HG03139 (cell line): ENCODE results near the gene GLG1.
"Not testable (repeated sequence)": the region's sequence is repeated elsewhere in the genome, so short reads cannot be mapped to it uniquely, and the experiment has no call there.

ENCODE experiments used
- ATAC-seq: cut with Tn5 transposase; IDR thresholded peaks from one replicate; pipeline ENCODE4 v1.9.1; 2021; ENCODE audit not compliant: unreplicated experiment

Gene GLG1

GRCh38 chr16:74606521-74607309 lies at the start of gene GLG1:
TSS of gene GLG1 (minus strand) at chr16:74607114. CDS start at chr16:74607094, 20 bp downstream.
- ATAC-seq: peak; percentile 95

GRCh38 chr16:74654536-74655050 lies 47.7 kb upstream of the GLG1 start:
- no peak for ATAC-seq

- not testable (repeated sequence) for ATAC-seq
These were observed 46.0 kb upstream of the GLG1 start for GRCh38 chr16:74652883-74653282.

GRCh38 chr16:74652249-74652648 lies 45.3 kb upstream of the GLG1 start:
- ATAC-seq: no peak

- no peak for ATAC-seq
These were observed 44.9 kb upstream of the GLG1 start for GRCh38 chr16:74651841-74652240.

GRCh38 chr16:74650966-74651567 lies 44.2 kb upstream of the GLG1 start:
- no peak for ATAC-seq

- no peak for ATAC-seq
These were observed 43.1 kb upstream of the GLG1 start for GRCh38 chr16:74649839-74650504.

- ATAC-seq: no peak
These were observed 35.1 kb upstream of the GLG1 start for GRCh38 chr16:74641969-74642368.

- no peak for ATAC-seq
These were observed 31.0 kb upstream of the GLG1 start for GRCh38 chr16:74637742-74638453.

GRCh38 chr16:74635303-74635702 lies 28.4 kb upstream of the GLG1 start:
- no peak for ATAC-seq

- ATAC-seq: no peak
These were observed 26.8 kb upstream of the GLG1 start for GRCh38 chr16:74633686-74634085.

GRCh38 chr16:74627506-74628220 lies 20.7 kb upstream of the GLG1 start:
- ATAC-seq: no peak

GRCh38 chr16:74626741-74627416 lies 20.0 kb upstream of the GLG1 start:
- no peak for ATAC-seq

- ATAC-seq: no peak
These were observed 18.8 kb upstream of the GLG1 start for GRCh38 chr16:74625500-74626350.

- ATAC-seq: no peak
These were observed 16.9 kb upstream of the GLG1 start for GRCh38 chr16:74623839-74624235.

- ATAC-seq: no peak
These were observed 16.4 kb upstream of the GLG1 start for GRCh38 chr16:74623214-74623838.

GRCh38 chr16:74622005-74622404 lies 15.1 kb upstream of the GLG1 start:
- no peak for ATAC-seq

GRCh38 chr16:74617206-74617788 lies 10.4 kb upstream of the GLG1 start:
- ATAC-seq: no peak
